HG03469 (cell line): ENCODE measurements around the gene POU3F2.
A peak's percentile ranks its signal among the peaks of the same experiment; 100 is the strongest.

Experiments used
- ATAC-seq: cut with Tn5 transposase; IDR thresholded peaks from one replicate; pipeline ENCODE4 v1.9.1; 2021; ENCODE audit warnings: mild to moderate bottlenecking, moderate library complexity, moderate number of reproducible peaks; ENCODE audit not compliant: unreplicated experiment

POU3F2 gene

GRCh38 chr6:98834060-98835031, at the start of gene POU3F2:
TSS of gene POU3F2 (plus strand) at chr6:98834574. CDS start at chr6:98834874, 300 bp downstream.
- ATAC-seq: peak; percentile 75

- ATAC-seq: no peak
These were observed 46.9 kb upstream of the POU3F2 start for GRCh38 chr6:98787435-98787834.

GRCh38 chr6:98787961-98788360, 46.4 kb upstream of the POU3F2 start:
- no peak for ATAC-seq

- ATAC-seq: no peak
These were observed 40.0 kb upstream of the POU3F2 start for GRCh38 chr6:98794307-98794842.

GRCh38 chr6:98797217-98797994, 37.0 kb upstream of the POU3F2 start:
- ATAC-seq: no peak

GRCh38 chr6:98800866-98801265, 33.5 kb upstream of the POU3F2 start:
- no peak for ATAC-seq

GRCh38 chr6:98808541-98809210, 25.7 kb upstream of the POU3F2 start:
- no peak for ATAC-seq

GRCh38 chr6:98812220-98812619, 22.2 kb upstream of the POU3F2 start:
- ATAC-seq: no peak

- ATAC-seq: no peak
These were observed 17.6 kb upstream of the POU3F2 start for GRCh38 chr6:98816799-98817198.

- no peak for ATAC-seq
These were observed 12.5 kb upstream of the POU3F2 start for GRCh38 chr6:98821756-98822405.

GRCh38 chr6:98823428-98824161, 10.8 kb upstream of the POU3F2 start:
- no peak for ATAC-seq

GRCh38 chr6:98824162-98824901, 10.0 kb upstream of the POU3F2 start:
- ATAC-seq: no peak

- ATAC-seq: no peak
These were observed 9.3 kb upstream of the POU3F2 start for GRCh38 chr6:98824902-98825599.

GRCh38 chr6:98825600-98826230, 8.7 kb upstream of the POU3F2 start:
- no peak for ATAC-seq

GRCh38 chr6:98827295-98828159, 6.8 kb upstream of the POU3F2 start:
- no peak for ATAC-seq

GRCh38 chr6:98828211-98828788, 6.1 kb upstream of the POU3F2 start:
- no peak for ATAC-seq
